A549 treated with ZK216348 at 1 μM for 4 hours (cell line): ENCODE measurements around the gene OR13G1. TPM values are rescaled to one million over a fixed set of nuclear protein-coding genes. Genes with fewer than 3 reads are reported as not detected.

Experiments used
- total RNA-seq: library from RNA; stranded (reverse); fragments of 200-300 nt; extraction: Qiagen RNA extraction; gene quantifications from 5 replicates; pipeline ENCODE4 v1.2.3, GENCODE V29; 2022; ENCODE audit warnings: low read depth

Gene OR13G1
- not detected in 5 replicates for total RNA-seq

DNA sequence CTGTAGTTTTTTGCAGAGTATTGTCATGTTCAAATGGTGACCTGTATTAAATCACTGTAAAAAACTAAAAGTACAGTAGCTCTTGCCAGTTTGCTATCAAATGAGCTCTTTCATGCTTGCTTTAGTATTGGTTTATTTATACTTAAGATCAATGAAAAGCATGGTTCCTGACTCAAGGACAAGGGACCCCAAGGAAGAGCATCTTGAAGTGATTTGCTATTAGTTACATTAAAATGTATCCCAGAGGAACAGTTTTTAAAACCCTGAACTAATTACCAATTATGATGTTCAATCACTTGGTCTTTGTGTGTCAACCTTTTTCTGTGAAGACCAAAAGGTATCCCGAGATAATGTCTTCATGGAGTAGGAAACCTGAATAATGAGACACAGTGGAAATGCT is at the start of gene OR13G1:
TSS of gene OR13G1 (minus strand) at position 101 of the 400 bp plus-strand sequence. CDS start 6,698 bp downstream, outside the sequence.

GRCh38 chr1:247716546-247716945 is 37.0 kb upstream of the OR13G1 start, which contains the start of gene OR6F1:
TSS of gene OR6F1 (minus strand) at chr1:247716646. CDS start at chr1:247712755, 3,891 bp downstream.

Other genes with a start within 250 kb of the OR13G1 start
- gene OR2B11, start 221.6 kb downstream of the OR13G1 start, total RNA-seq, result not detected in 5 replicates
- not detected in 5 replicates for gene OR2C3, start 143.3 kb downstream of the OR13G1 start, total RNA-seq
- gene GCSAML, start 130.6 kb downstream of the OR13G1 start, total RNA-seq, result not detected in 5 replicates
- not detected in 5 replicates for gene OR2G2, start 91.4 kb downstream of the OR13G1 start, total RNA-seq
- gene OR2G3, start 74.2 kb downstream of the OR13G1 start, total RNA-seq, result not detected in 5 replicates
- gene OR6F1, start 36.9 kb upstream of the OR13G1 start, total RNA-seq, result not detected in 5 replicates
- gene OR14K1, start 58.9 kb upstream of the OR13G1 start, total RNA-seq, result not detected in 5 replicates
- gene OR14A2, start 68.4 kb upstream of the OR13G1 start, total RNA-seq, result not detected in 5 replicates
- gene OR1C1, start 80.8 kb upstream of the OR13G1 start, total RNA-seq, result not detected in 5 replicates
- not detected in 5 replicates for gene OR14A16, start 144.4 kb upstream of the OR13G1 start, total RNA-seq
- not detected in 5 replicates for gene OR11L1, start 162.2 kb upstream of the OR13G1 start, total RNA-seq
- not detected in 5 replicates for gene TRIM58, start 177.4 kb upstream of the OR13G1 start, total RNA-seq
- not detected in 5 replicates for gene OR2W3, start 215.8 kb upstream of the OR13G1 start, total RNA-seq
- not detected in 5 replicates for gene OR2T8, start 240.5 kb upstream of the OR13G1 start, total RNA-seq
- gene OR2AJ1, start 245.2 kb upstream of the OR13G1 start, total RNA-seq, result not detected in 5 replicates